Measurements from ENCODE around the gene GPR55.

DNA sequence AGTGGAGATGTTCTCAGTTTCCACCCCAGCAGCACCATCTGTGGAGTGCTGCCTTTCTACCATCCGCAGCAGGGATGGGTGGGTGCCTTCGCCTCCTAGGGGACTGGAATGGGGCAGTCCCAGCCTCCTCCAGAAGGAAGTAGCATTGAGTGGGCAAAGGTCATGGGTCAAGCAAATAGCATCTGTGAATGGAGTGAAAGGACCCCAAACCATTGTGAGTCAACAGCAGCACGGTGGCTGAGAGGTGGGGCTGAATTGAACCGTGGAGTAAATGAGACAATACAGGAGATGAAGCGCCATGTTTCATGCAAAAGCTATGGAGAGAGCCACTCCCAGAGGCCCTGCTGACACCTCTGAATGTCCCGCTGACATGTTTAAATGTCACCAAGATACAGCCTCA is 9.7 kb downstream of the GPR55 start:
- TF ChIP-seq, protein P1, sequence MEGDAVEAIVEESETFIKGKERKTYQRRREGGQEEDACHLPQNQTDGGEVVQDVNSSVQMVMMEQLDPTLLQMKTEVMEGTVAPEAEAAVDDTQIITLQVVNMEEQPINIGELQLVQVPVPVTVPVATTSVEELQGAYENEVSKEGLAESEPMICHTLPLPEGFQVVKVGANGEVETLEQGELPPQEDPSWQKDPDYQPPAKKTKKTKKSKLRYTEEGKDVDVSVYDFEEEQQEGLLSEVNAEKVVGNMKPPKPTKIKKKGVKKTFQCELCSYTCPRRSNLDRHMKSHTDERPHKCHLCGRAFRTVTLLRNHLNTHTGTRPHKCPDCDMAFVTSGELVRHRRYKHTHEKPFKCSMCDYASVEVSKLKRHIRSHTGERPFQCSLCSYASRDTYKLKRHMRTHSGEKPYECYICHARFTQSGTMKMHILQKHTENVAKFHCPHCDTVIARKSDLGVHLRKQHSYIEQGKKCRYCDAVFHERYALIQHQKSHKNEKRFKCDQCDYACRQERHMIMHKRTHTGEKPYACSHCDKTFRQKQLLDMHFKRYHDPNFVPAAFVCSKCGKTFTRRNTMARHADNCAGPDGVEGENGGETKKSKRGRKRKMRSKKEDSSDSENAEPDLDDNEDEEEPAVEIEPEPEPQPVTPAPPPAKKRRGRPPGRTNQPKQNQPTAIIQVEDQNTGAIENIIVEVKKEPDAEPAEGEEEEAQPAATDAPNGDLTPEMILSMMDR (IDR thresholded peaks at IDR 0.05; ENCODE audit: poor library complexity, severe bottlenecking), result no peak
- TF ChIP-seq TAF1 (IDR thresholded peaks at IDR 0.05; ENCODE audit: low read depth), result no peak
- TF ChIP-seq EZH2 (IDR thresholded peaks at IDR 0.05; ENCODE audit: borderline replicate concordance, insufficient read depth, low read length, poor library complexity, severe bottlenecking), result no peak
- TF ChIP-seq POLR2AphosphoS5 (IDR thresholded peaks at IDR 0.05), result no peak
- no peak for TF ChIP-seq RAD21 (conservative IDR thresholded peaks at IDR 0.05)
- no peak for TF ChIP-seq EP300 (conservative IDR thresholded peaks at IDR 0.05; ENCODE audit: poor library complexity, severe bottlenecking)
- no peak for TF ChIP-seq SMC3 (conservative IDR thresholded peaks at IDR 0.05; ENCODE audit: poor library complexity)
- TF ChIP-seq, protein P2, sequence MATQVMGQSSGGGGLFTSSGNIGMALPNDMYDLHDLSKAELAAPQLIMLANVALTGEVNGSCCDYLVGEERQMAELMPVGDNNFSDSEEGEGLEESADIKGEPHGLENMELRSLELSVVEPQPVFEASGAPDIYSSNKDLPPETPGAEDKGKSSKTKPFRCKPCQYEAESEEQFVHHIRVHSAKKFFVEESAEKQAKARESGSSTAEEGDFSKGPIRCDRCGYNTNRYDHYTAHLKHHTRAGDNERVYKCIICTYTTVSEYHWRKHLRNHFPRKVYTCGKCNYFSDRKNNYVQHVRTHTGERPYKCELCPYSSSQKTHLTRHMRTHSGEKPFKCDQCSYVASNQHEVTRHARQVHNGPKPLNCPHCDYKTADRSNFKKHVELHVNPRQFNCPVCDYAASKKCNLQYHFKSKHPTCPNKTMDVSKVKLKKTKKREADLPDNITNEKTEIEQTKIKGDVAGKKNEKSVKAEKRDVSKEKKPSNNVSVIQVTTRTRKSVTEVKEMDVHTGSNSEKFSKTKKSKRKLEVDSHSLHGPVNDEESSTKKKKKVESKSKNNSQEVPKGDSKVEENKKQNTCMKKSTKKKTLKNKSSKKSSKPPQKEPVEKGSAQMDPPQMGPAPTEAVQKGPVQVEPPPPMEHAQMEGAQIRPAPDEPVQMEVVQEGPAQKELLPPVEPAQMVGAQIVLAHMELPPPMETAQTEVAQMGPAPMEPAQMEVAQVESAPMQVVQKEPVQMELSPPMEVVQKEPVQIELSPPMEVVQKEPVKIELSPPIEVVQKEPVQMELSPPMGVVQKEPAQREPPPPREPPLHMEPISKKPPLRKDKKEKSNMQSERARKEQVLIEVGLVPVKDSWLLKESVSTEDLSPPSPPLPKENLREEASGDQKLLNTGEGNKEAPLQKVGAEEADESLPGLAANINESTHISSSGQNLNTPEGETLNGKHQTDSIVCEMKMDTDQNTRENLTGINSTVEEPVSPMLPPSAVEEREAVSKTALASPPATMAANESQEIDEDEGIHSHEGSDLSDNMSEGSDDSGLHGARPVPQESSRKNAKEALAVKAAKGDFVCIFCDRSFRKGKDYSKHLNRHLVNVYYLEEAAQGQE (IDR thresholded peaks at IDR 0.05; ENCODE audit: borderline replicate concordance), result no peak
- TF ChIP-seq MXI1 (conservative IDR thresholded peaks at IDR 0.05; ENCODE audit: poor library complexity, severe bottlenecking), result no peak

Data from neural cell (in vitro differentiated cells).